Endothelial cell of umbilical vein (primary cell): ENCODE data around the gene KLHL18.
"Not testable (repeated sequence)": the region's sequence is repeated elsewhere in the genome, so short reads cannot be mapped to it uniquely, and the experiment has no call there.

Source experiments
- CTCF ChIP-seq, 2 donors: IDR thresholded peaks; 1 replicate in 1 of 2; 2 replicates in 1 of 2; pipeline ENCODE4 v1.5.1; 2011; ENCODE audit warnings: low read length in 2 of 2, mild to moderate bottlenecking in 2 of 2, moderate library complexity in 2 of 2, control low read depth in 1 of 2, inconsistent platforms in 1 of 2, low read depth in 1 of 2; ENCODE audit not compliant: insufficient read depth in 1 of 2; ENCODE audit errors: extremely low read depth in 1 of 2
- EZH2 ChIP-seq: IDR thresholded peaks from 2 replicates; pipeline ENCODE4 v1.6.1; 2012; ENCODE audit warnings: borderline replicate concordance, low read depth, mild to moderate bottlenecking, moderate library complexity, low read length, inconsistent platforms; ENCODE audit not compliant: severe bottlenecking
- POLR2A ChIP-seq: IDR thresholded peaks from 2 replicates; pipeline ENCODE4 v1.6.1; 2012; ENCODE audit warnings: low read depth, mild to moderate bottlenecking, control low read depth, low read length
- POLR2AphosphoS5 ChIP-seq: IDR thresholded peaks from 2 replicates; pipeline ENCODE4 v1.6.1; 2012; ENCODE audit warnings: low read depth, mild to moderate bottlenecking, control low read depth, low read length, moderate library complexity; ENCODE audit not compliant: insufficient read depth

DNA sequence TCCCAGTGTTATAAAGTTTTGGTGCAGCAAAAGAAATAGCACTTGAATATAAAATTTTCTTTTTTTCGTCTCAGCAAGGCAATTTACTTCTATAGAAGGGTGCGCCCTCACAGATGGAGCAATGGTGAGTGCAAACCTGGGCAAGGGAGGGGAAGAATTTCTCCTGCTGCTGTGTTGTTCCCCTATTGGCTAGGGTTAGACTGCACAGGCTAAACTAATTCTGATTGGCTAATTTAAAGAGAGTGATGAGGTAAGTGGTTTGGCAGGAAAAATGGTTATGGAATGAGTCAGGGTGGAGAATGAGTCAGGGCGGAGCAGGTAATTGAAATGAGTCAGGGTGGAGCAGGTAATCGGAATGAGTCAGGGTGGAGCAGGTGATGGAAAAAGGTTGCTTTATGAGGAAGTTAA is 77.4 kb downstream of the KLHL18 start:
- not testable (repeated sequence) for TF ChIP-seq CTCF (IDR thresholded peaks at IDR 0.05; ENCODE audit: extremely low read depth in 1 of 2, insufficient read depth in 1 of 2, low read depth in 1 of 2, low read length in 2 of 2); POLR2A; POLR2AphosphoS5; EZH2
